IMR-90 (cell line): ENCODE measurements around the gene TNNC1.

Source experiments
- BHLHE40 ChIP-seq: fragments of 150-350 bp; IDR thresholded peaks from 2 replicates; pipeline ENCODE4 v1.6.1; 2016; ENCODE audit warnings: mild to moderate bottlenecking, low read depth, low read length
- CEBPB ChIP-seq: IDR thresholded peaks from 2 replicates; pipeline ENCODE4 v1.6.1; 2012; ENCODE audit warnings: low read depth, low read length, improper control_type of control experiment
- CHD1 ChIP-seq: IDR thresholded peaks from 2 replicates; pipeline ENCODE4 v1.6.1; 2012; ENCODE audit warnings: low read depth, low read length, improper control_type of control experiment
- CTCF ChIP-seq: conservative IDR thresholded peaks from 2 replicates; pipeline ENCODE4 v1.5.1; 2012; ENCODE audit warnings: mild to moderate bottlenecking, low read depth, low read length, improper control_type of control experiment
- MAFK ChIP-seq: IDR thresholded peaks from 2 replicates; pipeline ENCODE4 v1.6.1; 2012; ENCODE audit warnings: low read depth, low read length, improper control_type of control experiment
- MAZ ChIP-seq: IDR thresholded peaks from 2 replicates; pipeline ENCODE4 v1.6.1; 2012; ENCODE audit warnings: low read depth, mild to moderate bottlenecking, low read length, improper control_type of control experiment, moderate library complexity, borderline replicate concordance
- MXI1 ChIP-seq: IDR thresholded peaks from 2 replicates; pipeline ENCODE4 v1.6.1; 2012; ENCODE audit warnings: low read depth, mild to moderate bottlenecking, low read length, moderate library complexity, borderline replicate concordance
- POLR2A ChIP-seq: IDR thresholded peaks from 2 replicates; pipeline ENCODE4 v1.6.1; 2012; ENCODE audit warnings: mild to moderate bottlenecking, low read depth, low read length
- RAD21 ChIP-seq: IDR thresholded peaks from 2 replicates; pipeline ENCODE4 v1.6.1; 2012; ENCODE audit warnings: low read length, improper control_type of control experiment
- RFX5 ChIP-seq: IDR thresholded peaks from 2 replicates; pipeline ENCODE4 v1.8.0; 2012; ENCODE audit warnings: low read depth, mild to moderate bottlenecking, low read length, moderate library complexity

- TF ChIP-seq CTCF (no peak), POLR2A (no peak), MAFK (no peak), RAD21 (no peak), CHD1 (no peak), BHLHE40 (no peak), CEBPB (no peak), MXI1 (no peak), MAZ (no peak), RFX5 (no peak)
Observed at GRCh38 chr3:52435246-52436101, 18.4 kb downstream of the TNNC1 start.
